ENCODE results near the gene DTHD1.

The DTHD1 gene

GRCh38 chr4:36317721-36318120 lies 36.3 kb downstream of the DTHD1 start:
- DNase-seq: no peak

- no peak for DNase-seq
These were observed 38.9 kb downstream of the DTHD1 start for GRCh38 chr4:36320117-36320896.

- no peak for DNase-seq
These were observed 39.8 kb downstream of the DTHD1 start for GRCh38 chr4:36321176-36321575.

- no peak for DNase-seq
These were observed 41.5 kb downstream of the DTHD1 start for GRCh38 chr4:36322921-36323354.

GRCh38 chr4:36323816-36324419 lies 42.5 kb downstream of the DTHD1 start:
- DNase-seq: no peak

- no peak for DNase-seq
These were observed 43.4 kb downstream of the DTHD1 start for GRCh38 chr4:36324808-36325207.

- DNase-seq: no peak
These were observed 44.1 kb downstream of the DTHD1 start for GRCh38 chr4:36325499-36325898.

- DNase-seq: no peak
These were observed 44.5 kb downstream of the DTHD1 start for GRCh38 chr4:36325926-36326325.

- no peak for DNase-seq
These were observed 45.1 kb downstream of the DTHD1 start for GRCh38 chr4:36326476-36327029.

GRCh38 chr4:36327400-36327799 lies 46.0 kb downstream of the DTHD1 start:
- DNase-seq: no peak

- no peak for DNase-seq
These were observed 46.7 kb downstream of the DTHD1 start for GRCh38 chr4:36328130-36328529.

- no peak for DNase-seq
These were observed 47.8 kb downstream of the DTHD1 start for GRCh38 chr4:36329228-36329627.

- no peak for DNase-seq
These were observed 49.4 kb downstream of the DTHD1 start for GRCh38 chr4:36330796-36331195.

GRCh38 chr4:36332023-36332781 lies 50.8 kb downstream of the DTHD1 start:
- DNase-seq: no peak

GRCh38 chr4:36332782-36333131 lies 51.3 kb downstream of the DTHD1 start:
- DNase-seq: no peak

- DNase-seq: no peak
These were observed 52.0 kb downstream of the DTHD1 start for GRCh38 chr4:36333303-36333877.

- no peak for DNase-seq
These were observed 56.3 kb downstream of the DTHD1 start for GRCh38 chr4:36337665-36338185.

- DNase-seq: no peak
These were observed 57.6 kb downstream of the DTHD1 start for GRCh38 chr4:36338973-36339372.

- DNase-seq: no peak
These were observed 60.5 kb downstream of the DTHD1 start for GRCh38 chr4:36341936-36342335.

GRCh38 chr4:36343501-36344175 lies 62.2 kb downstream of the DTHD1 start:
- no peak for DNase-seq

GRCh38 chr4:36348403-36348938 lies 67.1 kb downstream of the DTHD1 start:
- no peak for DNase-seq

GRCh38 chr4:36349938-36350549 lies 68.6 kb downstream of the DTHD1 start:
- DNase-seq: no peak
